HG03039 (cell line): ENCODE measurements around the gene ADGRB2.

Experiments
- ATAC-seq: cut with Tn5 transposase; IDR thresholded peaks from one replicate; pipeline ENCODE4 v1.9.1; 2021; ENCODE audit warnings: mild to moderate bottlenecking, moderate library complexity; ENCODE audit not compliant: unreplicated experiment

Gene ADGRB2

GRCh38 chr1:31683997-31684396 is 80.1 kb downstream of the ADGRB2 start:
- no peak for ATAC-seq

- no peak for ATAC-seq
These were observed 82.7 kb downstream of the ADGRB2 start for GRCh38 chr1:31681415-31681814.

- ATAC-seq, result no peak
These were observed 84.4 kb downstream of the ADGRB2 start for GRCh38 chr1:31679676-31680230.

GRCh38 chr1:31679091-31679490 is 85.0 kb downstream of the ADGRB2 start:
- no peak for ATAC-seq

- ATAC-seq, result no peak
These were observed 85.5 kb downstream of the ADGRB2 start for GRCh38 chr1:31678681-31679080.

- no peak for ATAC-seq
These were observed 86.2 kb downstream of the ADGRB2 start for GRCh38 chr1:31677949-31678348.

- no peak for ATAC-seq
These were observed 86.7 kb downstream of the ADGRB2 start for GRCh38 chr1:31677401-31677800.
